Body of pancreas (tissue), 4 donors: ENCODE results near the gene ABCB6.

Source experiments
- POLR2A ChIP-seq, 3 donors: fragments of 450-650 bp; IDR thresholded peaks; one replicate each; pipeline ENCODE4 v1.6.1; 2016; ENCODE audit warnings: antibody characterized with exemption in 3 of 3, mild to moderate bottlenecking in 2 of 3
- TF ChIP-seq, protein P1 (sequence below), 7 experiments: fragments of 450-650 bp in 4 of 7; fragments of 200-600 bp in 3 of 7; sonication (generic) in 3 of 7; IDR thresholded peaks; one replicate each; pipeline ENCODE4 v1.5.1; 2016 to 2019; ENCODE audit warnings: antibody characterized with exemption in 7 of 7

DNA sequence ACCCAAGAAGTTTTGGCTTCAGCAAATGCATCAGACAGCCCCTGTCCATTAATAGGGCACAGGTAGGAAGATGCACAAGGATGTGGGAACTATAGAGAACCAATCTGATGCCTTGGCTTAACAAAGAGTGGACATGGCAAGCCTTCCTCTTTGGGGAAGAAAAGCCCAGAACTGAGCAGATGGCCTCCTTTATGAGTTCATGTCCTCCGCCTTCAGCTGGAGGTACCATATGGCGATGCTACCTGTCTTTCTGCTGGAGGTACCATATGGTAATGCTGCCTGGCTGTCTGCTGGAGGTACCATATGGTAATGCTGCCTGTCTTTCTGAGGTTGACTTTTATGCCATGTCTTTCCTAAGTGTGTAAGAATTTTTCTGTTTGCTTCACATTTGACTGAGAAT, 34.6 kb downstream of the ABCB6 start:
- TF ChIP-seq, protein P1, sequence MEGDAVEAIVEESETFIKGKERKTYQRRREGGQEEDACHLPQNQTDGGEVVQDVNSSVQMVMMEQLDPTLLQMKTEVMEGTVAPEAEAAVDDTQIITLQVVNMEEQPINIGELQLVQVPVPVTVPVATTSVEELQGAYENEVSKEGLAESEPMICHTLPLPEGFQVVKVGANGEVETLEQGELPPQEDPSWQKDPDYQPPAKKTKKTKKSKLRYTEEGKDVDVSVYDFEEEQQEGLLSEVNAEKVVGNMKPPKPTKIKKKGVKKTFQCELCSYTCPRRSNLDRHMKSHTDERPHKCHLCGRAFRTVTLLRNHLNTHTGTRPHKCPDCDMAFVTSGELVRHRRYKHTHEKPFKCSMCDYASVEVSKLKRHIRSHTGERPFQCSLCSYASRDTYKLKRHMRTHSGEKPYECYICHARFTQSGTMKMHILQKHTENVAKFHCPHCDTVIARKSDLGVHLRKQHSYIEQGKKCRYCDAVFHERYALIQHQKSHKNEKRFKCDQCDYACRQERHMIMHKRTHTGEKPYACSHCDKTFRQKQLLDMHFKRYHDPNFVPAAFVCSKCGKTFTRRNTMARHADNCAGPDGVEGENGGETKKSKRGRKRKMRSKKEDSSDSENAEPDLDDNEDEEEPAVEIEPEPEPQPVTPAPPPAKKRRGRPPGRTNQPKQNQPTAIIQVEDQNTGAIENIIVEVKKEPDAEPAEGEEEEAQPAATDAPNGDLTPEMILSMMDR (IDR thresholded peaks at IDR 0.05): no peak
- no peak for TF ChIP-seq POLR2A (IDR thresholded peaks at IDR 0.05)
